ACC112 (cell line): Measurements from ENCODE around the gene CHCHD3.

Source experiments
- H2AFZ ChIP-seq: fragments of 200-600 bp; sonication (generic); one replicate; pipeline ENCODE4 v1.6.0; 2017; ENCODE audit warnings: antibody characterized with exemption, low read length; ENCODE audit not compliant: unreplicated experiment
- H3K27ac ChIP-seq: fragments of 200-600 bp; sonication (generic); 2 replicates; pipeline ENCODE4 v1.5.1; 2014; ENCODE audit warnings: low read depth, mild to moderate bottlenecking, antibody characterized with exemption, low read length, moderate library complexity
- H3K27me3 ChIP-seq: fragments of 200-600 bp; sonication (generic); 2 replicates; pipeline ENCODE4 v1.6.1; 2014; ENCODE audit warnings: mild to moderate bottlenecking, antibody characterized with exemption, low read length, moderate library complexity, mixed read lengths; ENCODE audit not compliant: insufficient read depth
- H3K36me3 ChIP-seq: fragments of 200-600 bp; sonication (generic); 2 replicates; pipeline ENCODE4 v1.6.1; 2016; ENCODE audit warnings: mild to moderate bottlenecking, antibody characterized with exemption, low read length, moderate library complexity, mixed read lengths; ENCODE audit not compliant: insufficient read depth
- H3K4me1 ChIP-seq: fragments of 200-600 bp; sonication (generic); one replicate; pipeline ENCODE4 v1.6.1; 2016; ENCODE audit warnings: low read length, mixed read lengths; ENCODE audit not compliant: insufficient read depth, unreplicated experiment, control insufficient read depth
- H3K4me3 ChIP-seq: fragments of 200-600 bp; sonication (generic); 2 replicates; pipeline ENCODE4 v1.5.1; 2014; ENCODE audit warnings: mild to moderate bottlenecking, low read depth, low read length
- H3K79me2 ChIP-seq: fragments of 200-600 bp; sonication (generic); one replicate; pipeline ENCODE4 v1.6.0; 2016; ENCODE audit warnings: low read length; ENCODE audit not compliant: control insufficient read depth, unreplicated experiment, insufficient read depth

The CHCHD3 gene

GRCh38 chr7:132956556-132956955 lies 125.3 kb downstream of the CHCHD3 start:
- no peaks in the 10 kb centered on the region for H3K4me1 ChIP-seq
- no peaks in the 10 kb centered on the region for H3K79me2 ChIP-seq
- no peak overlapping the region for H2AFZ ChIP-seq
- H3K36me3 ChIP-seq, result no peaks in the 10 kb centered on the region
- no peak overlapping the region for H3K4me3 ChIP-seq
- no peak overlapping the region for H3K27ac ChIP-seq
- no peaks in the 10 kb centered on the region for H3K27me3 ChIP-seq

- Histone ChIP-seq H3K27ac (no peak overlapping the region), H3K27me3 (no peaks in the 10 kb centered on the region), H3K36me3 (no peaks in the 10 kb centered on the region), H3K4me1 (no peaks in the 10 kb centered on the region), H3K79me2 (no peaks in the 10 kb centered on the region), H3K4me3 (no peak overlapping the region), H2AFZ (no peak overlapping the region)
Measured at GRCh38 chr7:132953468-132953867, 128.4 kb downstream of the CHCHD3 start.

- Histone ChIP-seq H3K27ac (no peak overlapping the region), H3K27me3 (no peaks in the 10 kb centered on the region), H2AFZ (no peak overlapping the region), H3K79me2 (no peaks in the 10 kb centered on the region), H3K4me3 (no peak overlapping the region), H3K36me3 (no peaks in the 10 kb centered on the region), H3K4me1 (no peaks in the 10 kb centered on the region)
Measured at GRCh38 chr7:132950725-132951124, 131.2 kb downstream of the CHCHD3 start.

GRCh38 chr7:132947011-132947410 lies 134.9 kb downstream of the CHCHD3 start:
- Histone ChIP-seq H3K27ac (no peak overlapping the region), H2AFZ (no peak overlapping the region), H3K79me2 (no peaks in the 10 kb centered on the region), H3K4me1 (no peaks in the 10 kb centered on the region), H3K36me3 (no peaks in the 10 kb centered on the region), H3K27me3 (no peaks in the 10 kb centered on the region), H3K4me3 (no peak overlapping the region)

GRCh38 chr7:132944774-132945173 lies 137.1 kb downstream of the CHCHD3 start:
- no peaks in the 10 kb centered on the region for H3K36me3 ChIP-seq
- H3K4me1 ChIP-seq, result no peaks in the 10 kb centered on the region
- H3K27ac ChIP-seq, result no peak overlapping the region
- H3K4me3 ChIP-seq, result no peak overlapping the region
- no peaks in the 10 kb centered on the region for H3K27me3 ChIP-seq
- H3K79me2 ChIP-seq, result peaks cover 4% of the 10 kb centered on the region
- no peak overlapping the region for H2AFZ ChIP-seq

GRCh38 chr7:132943645-132944044 lies 138.2 kb downstream of the CHCHD3 start:
- Histone ChIP-seq H2AFZ (no peak overlapping the region), H3K36me3 (no peaks in the 10 kb centered on the region), H3K4me1 (no peaks in the 10 kb centered on the region), H3K79me2 (peaks cover 4% of the 10 kb centered on the region), H3K27ac (no peak overlapping the region), H3K4me3 (no peak overlapping the region), H3K27me3 (no peaks in the 10 kb centered on the region)

- H3K79me2 ChIP-seq, result peaks cover 4% of the 10 kb centered on the region
- H3K4me1 ChIP-seq, result no peaks in the 10 kb centered on the region
- H3K4me3 ChIP-seq, result no peak overlapping the region
- H2AFZ ChIP-seq, result no peak overlapping the region
- no peaks in the 10 kb centered on the region for H3K27me3 ChIP-seq
- no peaks in the 10 kb centered on the region for H3K36me3 ChIP-seq
- no peak overlapping the region for H3K27ac ChIP-seq
Measured at GRCh38 chr7:132942701-132943100, 139.2 kb downstream of the CHCHD3 start.

- H3K4me1 ChIP-seq, result no peaks in the 10 kb centered on the region
- H2AFZ ChIP-seq, result no peak overlapping the region
- H3K36me3 ChIP-seq, result no peaks in the 10 kb centered on the region
- no peak overlapping the region for H3K4me3 ChIP-seq
- H3K79me2 ChIP-seq, result peaks cover 4% of the 10 kb centered on the region
- H3K27me3 ChIP-seq, result no peaks in the 10 kb centered on the region
- no peak overlapping the region for H3K27ac ChIP-seq
Measured at GRCh38 chr7:132941905-132942304, 140.0 kb downstream of the CHCHD3 start.

- H3K79me2 ChIP-seq, result peaks cover 4% of the 10 kb centered on the region
- no peak overlapping the region for H2AFZ ChIP-seq
- no peaks in the 10 kb centered on the region for H3K36me3 ChIP-seq
- no peaks in the 10 kb centered on the region for H3K27me3 ChIP-seq
- no peak overlapping the region for H3K27ac ChIP-seq
- H3K4me1 ChIP-seq, result no peaks in the 10 kb centered on the region
- no peak overlapping the region for H3K4me3 ChIP-seq
Measured at GRCh38 chr7:132941428-132941827, 140.5 kb downstream of the CHCHD3 start.

GRCh38 chr7:132940084-132940483 lies 141.8 kb downstream of the CHCHD3 start:
- peaks cover 4% of the 10 kb centered on the region for H3K79me2 ChIP-seq
- no peak overlapping the region for H3K27ac ChIP-seq

GRCh38 chr7:132939495-132939894 lies 142.4 kb downstream of the CHCHD3 start:
- no peak overlapping the region for H3K4me3 ChIP-seq
- H3K79me2 ChIP-seq, result peaks cover 7% of the 10 kb centered on the region
- no peak overlapping the region for H2AFZ ChIP-seq
- H3K36me3 ChIP-seq, result no peaks in the 10 kb centered on the region
- no peaks in the 10 kb centered on the region for H3K27me3 ChIP-seq
- no peak overlapping the region for H3K27ac ChIP-seq
- H3K4me1 ChIP-seq, result no peaks in the 10 kb centered on the region

More at GRCh38 chr7:132940084-132940483, 141.8 kb downstream of the CHCHD3 start:
- Histone ChIP-seq H3K36me3 (no peaks in the 10 kb centered on the region), H3K27me3 (no peaks in the 10 kb centered on the region), H3K4me1 (no peaks in the 10 kb centered on the region), H3K4me3 (no peak overlapping the region), H2AFZ (no peak overlapping the region)
